Placental pericyte (primary cell): ENCODE results near the gene KPNA3. TPM values are rescaled to one million over a fixed set of nuclear protein-coding genes. Genes with fewer than 3 reads are reported as not detected.

Experiments
- total RNA-seq: library from RNA; depleted of rRNA; stranded (reverse); fragments of >200 nt; gene quantifications from 2 replicates; pipeline ENCODE4 v1.2.3, GENCODE V29; 2012

Gene KPNA3, protein sequence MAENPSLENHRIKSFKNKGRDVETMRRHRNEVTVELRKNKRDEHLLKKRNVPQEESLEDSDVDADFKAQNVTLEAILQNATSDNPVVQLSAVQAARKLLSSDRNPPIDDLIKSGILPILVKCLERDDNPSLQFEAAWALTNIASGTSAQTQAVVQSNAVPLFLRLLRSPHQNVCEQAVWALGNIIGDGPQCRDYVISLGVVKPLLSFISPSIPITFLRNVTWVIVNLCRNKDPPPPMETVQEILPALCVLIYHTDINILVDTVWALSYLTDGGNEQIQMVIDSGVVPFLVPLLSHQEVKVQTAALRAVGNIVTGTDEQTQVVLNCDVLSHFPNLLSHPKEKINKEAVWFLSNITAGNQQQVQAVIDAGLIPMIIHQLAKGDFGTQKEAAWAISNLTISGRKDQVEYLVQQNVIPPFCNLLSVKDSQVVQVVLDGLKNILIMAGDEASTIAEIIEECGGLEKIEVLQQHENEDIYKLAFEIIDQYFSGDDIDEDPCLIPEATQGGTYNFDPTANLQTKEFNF
- total RNA-seq = 19.7 and 45.1 TPM in 2 replicates

GRCh38 chr13:49792550-49793324, at the start of gene KPNA3:
Gene KPNA3, minus strand, starts transcription at chr13:49792682. Its CDS starts 176 bp downstream, at chr13:49792506.

DNA sequence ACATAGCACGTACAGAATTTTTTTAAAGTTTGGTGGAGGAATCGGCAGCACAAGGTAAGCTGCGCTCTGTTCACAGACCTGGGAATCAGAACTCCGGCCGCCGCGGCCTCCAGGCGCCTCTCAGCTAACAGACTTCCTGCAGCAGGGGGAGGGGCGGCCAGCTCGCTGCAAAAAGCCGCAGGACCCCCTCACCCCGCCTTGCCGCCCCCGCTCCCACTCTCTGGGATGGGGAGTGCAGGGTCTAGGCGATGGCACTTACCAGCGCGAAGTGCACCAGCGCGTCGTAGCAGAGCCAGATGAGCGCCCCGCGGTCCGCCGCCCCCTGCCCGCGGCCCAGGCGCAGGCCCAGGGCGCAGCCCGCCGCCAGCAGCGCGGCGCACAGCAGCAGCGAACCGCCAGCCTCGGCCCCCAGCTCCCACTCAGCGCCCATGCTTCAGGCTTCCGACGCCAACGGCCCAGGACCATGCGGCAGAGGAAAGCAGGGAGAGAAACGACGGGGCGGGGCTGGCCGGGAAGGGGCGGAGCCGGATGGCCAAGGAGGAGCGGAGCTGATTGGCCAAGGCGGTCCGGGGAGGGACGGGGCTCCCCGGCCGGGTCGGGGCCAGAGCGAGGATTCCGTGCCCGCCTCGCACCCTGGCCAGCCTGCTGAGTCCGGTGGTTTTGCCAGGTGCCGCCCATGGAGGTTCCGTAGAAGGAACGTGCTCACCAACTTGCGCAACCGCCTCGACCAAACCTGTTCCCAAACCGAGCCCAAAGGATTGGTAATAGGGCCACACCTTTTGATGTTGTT, 101.3 kb downstream of the KPNA3 start, which contains the start of gene EBPL:
Gene EBPL (minus strand): TSS at position 492 of the 790 bp plus-strand sequence. CDS start 62 bp downstream, at position 430.

Other genes with a start within 250 kb of the KPNA3 start
- 19.7 and 22.8 TPM in 2 replicates for gene RCBTB1, start 207.1 kb downstream of the KPNA3 start, total RNA-seq
- gene ARL11, start 164.2 kb downstream of the KPNA3 start, total RNA-seq = not detected in 2 replicates
- gene EBPL, start 101.2 kb downstream of the KPNA3 start, total RNA-seq = 30.5 and 37.0 TPM in 2 replicates
- 4.8 and 10.5 TPM in 2 replicates for gene SPRYD7, start 143.7 kb upstream of the KPNA3 start, total RNA-seq
- 17.5 and 23.0 TPM in 2 replicates for gene TRIM13, start 204.4 kb upstream of the KPNA3 start, total RNA-seq
- gene KCNRG, start 222.8 kb upstream of the KPNA3 start, total RNA-seq = 2.2 and 4.9 TPM in 2 replicates